GM12878 (cell line): ENCODE measurements around the gene CTSW. TPM values are rescaled to one million over a fixed set of nuclear protein-coding genes. Genes with fewer than 3 reads are reported as not detected.
A peak's percentile ranks its signal among the peaks of the same experiment; 100 is the strongest.

Source experiments
- CHD2 ChIP-seq: IDR thresholded peaks from 2 replicates; pipeline ENCODE4 v1.6.1; 2011; ENCODE audit warnings: low read depth, low read length, improper control_type of control experiment, borderline replicate concordance
- CREM ChIP-seq: IDR thresholded peaks from 2 replicates; pipeline ENCODE4 v1.6.1; 2014; ENCODE audit warnings: antibody characterized with exemption, low read depth
- GATAD2B ChIP-seq: fragments of 450-650 bp; conservative IDR thresholded peaks from 2 replicates; pipeline ENCODE4 v1.6.1; 2017; ENCODE audit warnings: low read depth, mild to moderate bottlenecking, moderate library complexity
- PAX8 ChIP-seq: fragments of 450-650 bp; IDR thresholded peaks from 2 replicates; pipeline ENCODE4 v1.6.1; 2017; ENCODE audit warnings: mild to moderate bottlenecking, moderate library complexity
- POLR2AphosphoS5 ChIP-seq: IDR thresholded peaks from 2 replicates; pipeline ENCODE4 v1.6.1; 2011; ENCODE audit warnings: mild to moderate bottlenecking, low read length, inconsistent platforms
- RAD51 ChIP-seq: fragments of 450-650 bp; IDR thresholded peaks from 2 replicates; pipeline ENCODE4 v1.6.1; 2016; ENCODE audit warnings: moderate library complexity, mild to moderate bottlenecking, inconsistent platforms
- RUNX3 ChIP-seq: IDR thresholded peaks from 2 replicates; pipeline ENCODE4 v1.6.1; 2012; ENCODE audit warnings: low read length, inconsistent platforms
- SIX5 ChIP-seq: IDR thresholded peaks from 2 replicates; pipeline ENCODE4 v1.6.1; 2011; ENCODE audit warnings: mild to moderate bottlenecking, low read depth, low read length, moderate library complexity; ENCODE audit not compliant: severe bottlenecking
- polyA plus RNA-seq, 11 experiments: library from polyadenylated mRNA; depleted of rRNA in 4 of 11; unstranded in 6 of 11; stranded (reverse) in 5 of 11; fragments of >200 nt; fragmentation: Nextera tagmentation in 4 of 11; fragmentation: Illumina TruSeq in 1 of 11; extraction: Ambion mirVana in 4 of 11; extraction: Trizol in 1 of 11; gene quantifications; 1 replicate in 1 of 11; 2 replicates in 10 of 11; pipeline versions ENCODE4 v1.2.1 to v1.2.3, GENCODE V29; 2011 to 2016; ENCODE audit warnings: inconsistent platforms in 2 of 11, missing spikeins in 2 of 11, low read depth in 1 of 11
- total RNA-seq, 4 experiments: library from RNA; depleted of rRNA in 3 of 4; stranded (reverse); fragments of >200 nt in 3 of 4; fragmentation: Illumina TruSeq in 1 of 4; extraction: Trizol in 1 of 4; gene quantifications; 2 replicates each; pipeline versions ENCODE4 v1.2.1 to v1.2.3, GENCODE V29; 2013 to 2021
- TF ChIP-seq, protein P1 (sequence below): fragments of 150-350 bp; IDR thresholded peaks from 2 replicates; pipeline ENCODE4 v1.6.1; 2014; ENCODE audit warnings: mild to moderate bottlenecking, low read depth, low read length
- TF ChIP-seq, protein P2 (sequence below): IDR thresholded peaks from 2 replicates; pipeline ENCODE4 v1.6.1; 2011; ENCODE audit warnings: borderline replicate concordance, low read depth, mild to moderate bottlenecking, moderate library complexity, mixed read lengths, low read length; ENCODE audit not compliant: insufficient read depth; ENCODE audit errors: extremely low read length
- TF ChIP-seq, protein P3 (sequence below): fragments of 450-650 bp; IDR thresholded peaks from 2 replicates; pipeline ENCODE4 v1.6.1; 2017; ENCODE audit warnings: borderline replicate concordance

CTSW gene
- total and polyA plus RNA-seq, 10 of the 15 experiments (the other 5 are each of a cell fraction or from before 2014, with no cell fraction given): 0.53 to 12.0 (median 1.7) TPM

- TF ChIP-seq, protein P1, sequence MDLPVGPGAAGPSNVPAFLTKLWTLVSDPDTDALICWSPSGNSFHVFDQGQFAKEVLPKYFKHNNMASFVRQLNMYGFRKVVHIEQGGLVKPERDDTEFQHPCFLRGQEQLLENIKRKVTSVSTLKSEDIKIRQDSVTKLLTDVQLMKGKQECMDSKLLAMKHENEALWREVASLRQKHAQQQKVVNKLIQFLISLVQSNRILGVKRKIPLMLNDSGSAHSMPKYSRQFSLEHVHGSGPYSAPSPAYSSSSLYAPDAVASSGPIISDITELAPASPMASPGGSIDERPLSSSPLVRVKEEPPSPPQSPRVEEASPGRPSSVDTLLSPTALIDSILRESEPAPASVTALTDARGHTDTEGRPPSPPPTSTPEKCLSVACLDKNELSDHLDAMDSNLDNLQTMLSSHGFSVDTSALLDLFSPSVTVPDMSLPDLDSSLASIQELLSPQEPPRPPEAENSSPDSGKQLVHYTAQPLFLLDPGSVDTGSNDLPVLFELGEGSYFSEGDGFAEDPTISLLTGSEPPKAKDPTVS: no peak
- TF ChIP-seq SIX5 (no peak), CHD2 (no peak), RAD51 (peak; percentile 47; the same call in 1 of the 2 replicates), RUNX3 (no peak), GATAD2B (no peak), PAX8 (no peak), CREM (no peak), POLR2AphosphoS5 (no peak)
- TF ChIP-seq, protein P2, sequence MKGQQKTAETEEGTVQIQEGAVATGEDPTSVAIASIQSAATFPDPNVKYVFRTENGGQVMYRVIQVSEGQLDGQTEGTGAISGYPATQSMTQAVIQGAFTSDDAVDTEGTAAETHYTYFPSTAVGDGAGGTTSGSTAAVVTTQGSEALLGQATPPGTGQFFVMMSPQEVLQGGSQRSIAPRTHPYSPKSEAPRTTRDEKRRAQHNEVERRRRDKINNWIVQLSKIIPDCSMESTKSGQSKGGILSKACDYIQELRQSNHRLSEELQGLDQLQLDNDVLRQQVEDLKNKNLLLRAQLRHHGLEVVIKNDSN: peak; percentile 16
- TF ChIP-seq, protein P3, sequence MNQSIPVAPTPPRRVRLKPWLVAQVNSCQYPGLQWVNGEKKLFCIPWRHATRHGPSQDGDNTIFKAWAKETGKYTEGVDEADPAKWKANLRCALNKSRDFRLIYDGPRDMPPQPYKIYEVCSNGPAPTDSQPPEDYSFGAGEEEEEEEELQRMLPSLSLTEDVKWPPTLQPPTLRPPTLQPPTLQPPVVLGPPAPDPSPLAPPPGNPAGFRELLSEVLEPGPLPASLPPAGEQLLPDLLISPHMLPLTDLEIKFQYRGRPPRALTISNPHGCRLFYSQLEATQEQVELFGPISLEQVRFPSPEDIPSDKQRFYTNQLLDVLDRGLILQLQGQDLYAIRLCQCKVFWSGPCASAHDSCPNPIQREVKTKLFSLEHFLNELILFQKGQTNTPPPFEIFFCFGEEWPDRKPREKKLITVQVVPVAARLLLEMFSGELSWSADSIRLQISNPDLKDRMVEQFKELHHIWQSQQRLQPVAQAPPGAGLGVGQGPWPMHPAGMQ: no peak
Measured at GRCh38 chr11:65932558-65932919, 52.9 kb downstream of the CTSW start (continued).

Other genes with a start within 250 kb of the CTSW start
Only the 7 nearest of the 24 such genes appear.
- gene CFL1, start 21.7 kb upstream of the CTSW start, total RNA-seq (2014; rRNA removed): 1,600 and 1,643 TPM in 2 replicates
- 1,098 and 1,149 TPM in 2 replicates for gene CFL1, start 21.7 kb upstream of the CTSW start, total RNA-seq (2014; rRNA removed; fragmentation: Illumina TruSeq; extraction: Trizol)
- 1,426 and 1,431 TPM in 2 replicates for gene CFL1, start 21.7 kb upstream of the CTSW start, total RNA-seq (2021)
- 575 and 895 TPM in 2 replicates for gene CFL1, start 21.7 kb upstream of the CTSW start, polyA plus RNA-seq (2011; rRNA removed)
- 1,149 and 1,571 TPM in 2 replicates for gene CFL1, start 21.7 kb upstream of the CTSW start, polyA plus RNA-seq (2014; fragmentation: Illumina TruSeq; extraction: Trizol)
- gene CFL1, start 21.7 kb upstream of the CTSW start, polyA plus RNA-seq (2014; fragmentation: Nextera tagmentation; extraction: Ambion mirVana): 100 to 1,000 TPM; 164 to 462 TPM
- 1,518 and 1,569 TPM in 2 replicates for gene CFL1, start 21.7 kb upstream of the CTSW start, polyA plus RNA-seq (2014; rRNA removed)
- gene CFL1, start 21.7 kb upstream of the CTSW start, polyA plus RNA-seq (2016; fragmentation: Nextera tagmentation; extraction: Ambion mirVana): 1,000 to 10,000 TPM; 2,798 to 2,994 TPM
- 59.1 and 67.7 TPM in 2 replicates for gene MUS81, start 19.4 kb upstream of the CTSW start, total RNA-seq (2014; rRNA removed)
- gene MUS81, start 19.4 kb upstream of the CTSW start, total RNA-seq (2014; rRNA removed; fragmentation: Illumina TruSeq; extraction: Trizol): 32.4 and 33.0 TPM in 2 replicates
- gene MUS81, start 19.4 kb upstream of the CTSW start, total RNA-seq (2021): 68.5 and 76.1 TPM in 2 replicates
- gene MUS81, start 19.4 kb upstream of the CTSW start, polyA plus RNA-seq (2011; rRNA removed): 28.8 and 39.3 TPM in 2 replicates
- 10.7 and 31.9 TPM in 2 replicates for gene MUS81, start 19.4 kb upstream of the CTSW start, polyA plus RNA-seq (2014; fragmentation: Illumina TruSeq; extraction: Trizol)
- gene MUS81, start 19.4 kb upstream of the CTSW start, polyA plus RNA-seq (2014; fragmentation: Nextera tagmentation; extraction: Ambion mirVana): 10 to 100 TPM; 11.8 to 22.9 TPM
- gene MUS81, start 19.4 kb upstream of the CTSW start, polyA plus RNA-seq (2014; rRNA removed): 70.7 and 81.2 TPM in 2 replicates
- 10 to 100 TPM; 57.6 to 65.1 TPM for gene MUS81, start 19.4 kb upstream of the CTSW start, polyA plus RNA-seq (2016; fragmentation: Nextera tagmentation; extraction: Ambion mirVana)
- 2.3 and 2.6 TPM in 2 replicates for gene EFEMP2, start 7.0 kb upstream of the CTSW start, total RNA-seq (2014; rRNA removed)
- 0.94 and 1.7 TPM in 2 replicates for gene EFEMP2, start 7.0 kb upstream of the CTSW start, total RNA-seq (2014; rRNA removed; fragmentation: Illumina TruSeq; extraction: Trizol)
- 2.3 and 2.4 TPM in 2 replicates for gene EFEMP2, start 7.0 kb upstream of the CTSW start, total RNA-seq (2021)
- 8.5 and 13.2 TPM in 2 replicates for gene EFEMP2, start 7.0 kb upstream of the CTSW start, polyA plus RNA-seq (2011; rRNA removed)
- gene EFEMP2, start 7.0 kb upstream of the CTSW start, polyA plus RNA-seq (2014; fragmentation: Illumina TruSeq; extraction: Trizol): 0.96 and 1.3 TPM in 2 replicates
- under 1 TPM in 1 of 2 experiments, not detected in 1; 0.24 TPM for gene EFEMP2, start 7.0 kb upstream of the CTSW start, polyA plus RNA-seq (2014; fragmentation: Nextera tagmentation; extraction: Ambion mirVana)
- 3.0 and 3.5 TPM in 2 replicates for gene EFEMP2, start 7.0 kb upstream of the CTSW start, polyA plus RNA-seq (2014; rRNA removed)
- gene EFEMP2, start 7.0 kb upstream of the CTSW start, polyA plus RNA-seq (2016; fragmentation: Nextera tagmentation; extraction: Ambion mirVana): 1 to 10 TPM in 1 of 2 experiments, under 1 TPM in 1; 0.70 to 1.3 TPM
- 144 and 155 TPM in 2 replicates for gene FIBP, start 8.6 kb downstream of the CTSW start, total RNA-seq (2014; rRNA removed)
- 78.4 and 82.8 TPM in 2 replicates for gene FIBP, start 8.6 kb downstream of the CTSW start, total RNA-seq (2014; rRNA removed; fragmentation: Illumina TruSeq; extraction: Trizol)
- gene FIBP, start 8.6 kb downstream of the CTSW start, total RNA-seq (2021): 100.0 and 103 TPM in 2 replicates
- gene FIBP, start 8.6 kb downstream of the CTSW start, polyA plus RNA-seq (2011; rRNA removed): 79.6 and 89.1 TPM in 2 replicates
- 59.8 and 78.7 TPM in 2 replicates for gene FIBP, start 8.6 kb downstream of the CTSW start, polyA plus RNA-seq (2014; fragmentation: Illumina TruSeq; extraction: Trizol)
- gene FIBP, start 8.6 kb downstream of the CTSW start, polyA plus RNA-seq (2014; fragmentation: Nextera tagmentation; extraction: Ambion mirVana): 10 to 100 TPM; 65.1 to 80.7 TPM
- gene FIBP, start 8.6 kb downstream of the CTSW start, polyA plus RNA-seq (2014; rRNA removed): 169 and 197 TPM in 2 replicates
- 100 to 1,000 TPM; 176 to 182 TPM for gene FIBP, start 8.6 kb downstream of the CTSW start, polyA plus RNA-seq (2016; fragmentation: Nextera tagmentation; extraction: Ambion mirVana)
- 93.5 and 114 TPM in 2 replicates for gene CCDC85B, start 10.8 kb downstream of the CTSW start, total RNA-seq (2014; rRNA removed)
- 2.1 and 2.9 TPM in 2 replicates for gene CCDC85B, start 10.8 kb downstream of the CTSW start, total RNA-seq (2014; rRNA removed; fragmentation: Illumina TruSeq; extraction: Trizol)
- gene CCDC85B, start 10.8 kb downstream of the CTSW start, total RNA-seq (2021): 92.0 and 92.1 TPM in 2 replicates
- 2.0 and 7.0 TPM in 2 replicates for gene CCDC85B, start 10.8 kb downstream of the CTSW start, polyA plus RNA-seq (2011; rRNA removed)
- 0.32 TPM in 1 of 2 replicates, not detected in the other for gene CCDC85B, start 10.8 kb downstream of the CTSW start, polyA plus RNA-seq (2014; fragmentation: Illumina TruSeq; extraction: Trizol)
- 1 to 10 TPM in 1 of 2 experiments, under 1 TPM in 1; 0.35 to 1.1 TPM for gene CCDC85B, start 10.8 kb downstream of the CTSW start, polyA plus RNA-seq (2014; fragmentation: Nextera tagmentation; extraction: Ambion mirVana)
- gene CCDC85B, start 10.8 kb downstream of the CTSW start, polyA plus RNA-seq (2014; rRNA removed): 94.2 and 119 TPM in 2 replicates
- 100 to 1,000 TPM in 1 of 2 experiments, 10 to 100 TPM in 1; 94.6 to 114 TPM for gene CCDC85B, start 10.8 kb downstream of the CTSW start, polyA plus RNA-seq (2016; fragmentation: Nextera tagmentation; extraction: Ambion mirVana)
- gene FOSL1, start 20.6 kb downstream of the CTSW start, total RNA-seq (2014; rRNA removed): 2.1 TPM in 2 replicates
- 0.92 and 1.3 TPM in 2 replicates for gene FOSL1, start 20.6 kb downstream of the CTSW start, total RNA-seq (2014; rRNA removed; fragmentation: Illumina TruSeq; extraction: Trizol)
- gene FOSL1, start 20.6 kb downstream of the CTSW start, total RNA-seq (2021): 3.8 and 4.3 TPM in 2 replicates
- gene FOSL1, start 20.6 kb downstream of the CTSW start, polyA plus RNA-seq (2011; rRNA removed): 0.76 and 1.3 TPM in 2 replicates
- gene FOSL1, start 20.6 kb downstream of the CTSW start, polyA plus RNA-seq (2014; fragmentation: Illumina TruSeq; extraction: Trizol): 2.4 and 2.8 TPM in 2 replicates
- gene FOSL1, start 20.6 kb downstream of the CTSW start, polyA plus RNA-seq (2014; fragmentation: Nextera tagmentation; extraction: Ambion mirVana): under 1 TPM; 0.82 to 0.90 TPM
- 2.0 and 2.4 TPM in 2 replicates for gene FOSL1, start 20.6 kb downstream of the CTSW start, polyA plus RNA-seq (2014; rRNA removed)
- 1 to 10 TPM; 5.0 to 5.4 TPM for gene FOSL1, start 20.6 kb downstream of the CTSW start, polyA plus RNA-seq (2016; fragmentation: Nextera tagmentation; extraction: Ambion mirVana)
- 7.3 and 7.8 TPM in 2 replicates for gene C11orf68, start 39.2 kb downstream of the CTSW start, total RNA-seq (2014; rRNA removed)
- gene C11orf68, start 39.2 kb downstream of the CTSW start, total RNA-seq (2014; rRNA removed; fragmentation: Illumina TruSeq; extraction: Trizol): 8.6 and 8.8 TPM in 2 replicates
- gene C11orf68, start 39.2 kb downstream of the CTSW start, total RNA-seq (2021): 25.4 and 27.7 TPM in 2 replicates
- 7.1 and 17.2 TPM in 2 replicates for gene C11orf68, start 39.2 kb downstream of the CTSW start, polyA plus RNA-seq (2011; rRNA removed)
- 10.9 and 17.2 TPM in 2 replicates for gene C11orf68, start 39.2 kb downstream of the CTSW start, polyA plus RNA-seq (2014; fragmentation: Illumina TruSeq; extraction: Trizol)
- gene C11orf68, start 39.2 kb downstream of the CTSW start, polyA plus RNA-seq (2014; fragmentation: Nextera tagmentation; extraction: Ambion mirVana): 1 to 10 TPM; 3.0 to 7.0 TPM
- gene C11orf68, start 39.2 kb downstream of the CTSW start, polyA plus RNA-seq (2014; rRNA removed): 24.1 and 24.5 TPM in 2 replicates
- 10 to 100 TPM; 16.2 to 24.4 TPM for gene C11orf68, start 39.2 kb downstream of the CTSW start, polyA plus RNA-seq (2016; fragmentation: Nextera tagmentation; extraction: Ambion mirVana)